ENCODE results near the gene HEPHL1.
"Not testable (repeated sequence)": the region's sequence is repeated elsewhere in the genome, so short reads cannot be mapped to it uniquely, and the experiment has no call there.

Gene HEPHL1

DNA sequence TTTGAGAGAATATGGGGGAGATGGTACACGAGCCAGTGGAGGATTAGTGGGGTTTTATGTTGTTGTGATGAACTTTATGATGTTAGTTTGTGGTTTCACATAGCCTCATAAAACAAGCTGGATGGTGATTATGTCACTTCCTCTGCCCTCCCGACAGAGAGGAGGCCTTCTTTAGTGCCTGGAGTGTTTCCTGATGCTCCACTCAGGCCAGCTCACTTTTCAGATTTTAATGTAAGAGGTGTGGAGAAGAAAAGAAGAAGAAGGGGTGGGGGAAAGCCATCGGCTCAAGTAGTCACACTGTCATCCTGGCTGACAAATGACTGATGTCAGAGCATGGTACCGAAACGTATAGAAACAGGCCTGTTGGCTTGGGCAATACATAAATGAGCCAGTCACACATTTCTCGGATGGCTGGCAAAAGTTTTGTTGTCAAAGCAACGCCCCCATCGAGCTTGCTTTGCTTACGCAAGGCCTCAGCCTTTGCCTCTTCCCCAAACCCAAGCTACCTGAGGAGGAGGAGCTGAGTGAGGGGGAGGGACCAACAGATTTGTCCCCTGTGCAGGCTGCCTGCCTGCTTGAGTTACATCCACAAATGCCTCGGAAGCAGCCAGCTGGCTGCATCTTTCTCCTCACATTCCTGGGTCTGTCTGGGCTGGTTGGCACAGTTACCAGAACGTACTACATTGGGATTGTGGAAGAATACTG, at the start of gene HEPHL1:
Gene HEPHL1 (plus strand): TSS at position 578 of the 705 bp plus-strand sequence. CDS start 15 bp downstream, at position 593.
- no peak for DNase-seq (ENCODE audit: low spot score)

DNA sequence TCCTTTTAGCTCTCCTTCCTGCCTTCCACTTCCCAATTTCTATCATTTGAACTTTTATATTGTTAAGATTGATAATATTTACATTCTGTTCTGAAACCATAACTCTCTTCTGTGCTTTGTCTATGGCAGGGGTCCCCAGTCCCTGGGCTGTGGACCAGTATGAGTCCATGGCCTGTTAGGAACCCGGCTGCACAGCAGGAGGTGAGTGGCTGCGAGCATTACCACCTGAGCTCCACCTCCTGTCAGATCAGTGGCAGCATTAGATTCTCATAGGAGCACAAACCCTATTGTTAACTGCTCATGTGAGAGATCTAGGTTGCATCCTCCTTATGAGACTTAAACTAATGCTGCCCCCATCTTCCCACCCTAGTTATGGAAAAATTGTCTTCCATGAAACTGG, 48.4 kb upstream of the HEPHL1 start:
- DNase-seq (ENCODE audit: low spot score), result no peak

GRCh38 chr11:93973322-93974051, 47.7 kb upstream of the HEPHL1 start:
- DNase-seq (ENCODE audit: low spot score), result not testable (repeated sequence)

GRCh38 chr11:93974759-93975158, 46.4 kb upstream of the HEPHL1 start:
- no peak for DNase-seq (ENCODE audit: low spot score)

DNA sequence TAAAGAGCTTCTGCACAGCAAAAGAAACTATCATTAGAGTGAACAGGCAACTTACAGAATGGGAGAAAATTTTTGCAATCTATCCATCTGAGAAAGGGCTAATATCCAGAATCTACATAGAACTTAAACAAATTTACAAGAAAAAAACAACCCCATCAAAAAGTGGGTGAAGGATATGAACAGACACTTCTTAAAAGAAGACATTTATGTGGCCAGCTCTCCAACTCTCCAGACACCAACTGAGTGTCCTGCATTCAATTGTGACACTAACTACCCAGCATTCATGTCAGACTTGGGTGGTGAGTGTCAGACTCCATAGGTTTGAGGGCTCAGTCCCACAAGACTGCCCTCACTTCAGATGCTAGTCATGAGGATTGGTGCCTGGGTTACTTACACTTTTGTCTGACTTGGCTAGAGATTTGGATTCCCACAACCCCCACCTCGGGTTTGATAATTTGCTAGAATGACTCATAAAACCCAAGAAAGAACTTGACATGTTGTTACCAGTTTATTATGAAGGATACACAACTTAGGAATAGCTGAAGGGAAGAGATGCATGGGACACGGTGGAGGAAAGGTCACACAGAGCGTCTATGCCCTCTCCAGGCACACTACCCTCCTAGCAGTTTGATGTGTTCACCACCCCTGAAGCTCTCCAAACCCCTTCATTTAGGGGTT, 44.4 kb upstream of the HEPHL1 start:
- DNase-seq (ENCODE audit: low spot score), result not testable (repeated sequence)

DNA sequence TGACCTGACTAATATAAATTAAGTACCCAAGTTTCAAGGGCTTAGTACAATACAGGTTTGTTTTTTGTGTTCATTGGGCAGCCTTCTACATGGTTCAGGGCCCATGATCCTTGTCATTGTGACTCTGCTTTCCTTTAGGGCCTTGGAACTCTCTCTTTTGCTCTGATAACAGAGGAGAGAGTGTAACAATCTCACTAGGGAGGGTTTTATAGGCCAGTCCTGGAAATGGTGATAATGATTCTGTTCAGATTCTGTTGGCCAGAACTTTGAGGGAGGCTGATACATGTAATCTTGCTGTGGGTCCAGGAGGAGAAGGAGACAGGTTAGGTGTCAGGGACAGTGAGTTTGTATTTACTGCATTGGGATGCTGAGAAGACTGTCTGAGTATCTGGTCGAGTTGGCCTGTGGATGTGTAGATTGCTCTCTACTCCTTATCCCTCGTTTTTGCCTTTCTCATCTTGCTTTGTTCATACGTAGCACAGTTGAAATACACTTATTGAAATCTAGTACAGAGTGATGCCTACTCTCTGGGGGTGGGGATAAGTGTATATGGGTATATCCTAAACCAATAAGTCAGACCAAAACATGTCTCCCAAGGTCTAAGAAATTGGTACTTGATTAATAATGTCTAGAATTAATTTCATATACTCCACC, 37.5 kb upstream of the HEPHL1 start:
- no peak for DNase-seq (ENCODE audit: low spot score)

DNA sequence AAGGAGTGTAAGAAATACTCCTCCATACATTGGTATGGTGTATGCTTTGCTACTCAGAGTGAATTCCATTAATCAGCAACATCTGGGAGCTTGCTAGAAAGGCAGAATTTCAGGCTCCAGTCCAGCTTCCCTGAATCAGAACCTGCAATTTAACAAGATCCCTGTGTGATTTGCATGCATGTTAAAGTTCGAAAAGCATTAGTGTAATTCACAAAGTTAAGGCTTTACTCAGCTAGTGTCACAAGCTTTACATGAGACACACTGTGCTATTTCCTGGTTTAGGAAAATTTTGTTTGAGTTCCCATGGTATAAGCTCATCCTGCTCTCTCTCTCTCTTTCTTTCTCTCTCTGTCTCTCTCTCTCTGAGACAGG, 37.0 kb upstream of the HEPHL1 start:
- DNase-seq (ENCODE audit: low spot score), result no peak

GRCh38 chr11:93984936-93985335, 36.2 kb upstream of the HEPHL1 start:
- no peak for DNase-seq (ENCODE audit: low spot score)

DNA sequence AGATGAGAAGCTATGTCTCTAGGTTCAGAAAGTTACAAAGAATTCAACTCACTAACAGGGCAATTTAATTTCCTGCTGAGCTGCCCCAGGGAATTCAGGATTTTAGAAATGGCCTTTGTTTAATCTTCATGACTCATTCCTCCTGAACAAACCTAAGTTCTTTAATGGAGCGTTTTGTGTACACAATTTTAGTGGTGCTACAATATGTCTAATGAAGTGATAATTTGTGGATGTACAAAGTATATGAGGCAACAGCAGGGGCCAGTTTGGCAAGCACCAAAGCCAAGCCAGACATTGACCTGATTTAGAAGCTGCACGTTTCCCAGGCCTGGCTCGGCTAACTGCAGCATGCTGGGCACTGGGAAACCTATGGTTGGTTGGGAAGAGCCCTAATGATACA, 34.4 kb upstream of the HEPHL1 start:
- DNase-seq (ENCODE audit: low spot score), result peak; percentile 66

GRCh38 chr11:93988455-93988854, 32.7 kb upstream of the HEPHL1 start:
- no peak for DNase-seq (ENCODE audit: low spot score)

GRCh38 chr11:93988912-93989311, 32.2 kb upstream of the HEPHL1 start:
- no peak for DNase-seq (ENCODE audit: low spot score)

DNA sequence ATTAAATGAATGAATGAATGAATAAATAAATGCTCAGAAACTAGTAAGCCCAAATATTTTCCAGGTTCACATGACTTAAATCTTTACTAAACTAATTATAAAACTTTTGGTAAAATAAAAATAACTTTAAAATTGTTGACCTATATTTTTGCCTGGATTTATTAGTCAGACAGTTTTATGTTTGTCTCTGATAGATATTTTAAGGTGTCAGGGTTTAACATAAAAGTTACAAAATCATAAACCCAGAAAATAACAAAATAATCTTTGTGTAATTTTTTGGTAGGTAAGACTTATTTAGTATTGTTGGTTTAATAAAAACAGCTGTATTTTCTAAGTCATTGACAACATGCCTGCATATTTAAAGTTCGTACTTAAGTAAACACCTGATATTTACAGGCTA, 27.4 kb upstream of the HEPHL1 start:
- no peak for DNase-seq (ENCODE audit: low spot score)

DNA sequence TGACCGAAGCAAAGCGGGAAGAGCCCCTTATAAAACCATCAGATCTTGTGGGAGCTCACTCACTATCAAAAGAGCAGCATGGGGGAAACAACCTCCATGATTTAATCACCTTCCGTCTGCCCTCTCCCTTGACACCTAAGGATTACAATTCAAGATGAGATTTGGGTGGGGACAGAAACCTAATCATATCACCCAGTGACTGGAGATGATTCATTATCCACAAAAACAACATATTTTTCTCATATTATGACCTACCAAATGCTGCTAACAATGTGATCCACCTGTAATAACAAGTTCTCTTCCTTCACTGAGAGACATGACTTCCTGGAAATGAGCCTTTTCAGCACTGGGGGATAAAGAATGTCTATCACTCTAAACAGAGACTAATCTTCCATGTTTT, 23.4 kb upstream of the HEPHL1 start:
- DNase-seq (ENCODE audit: low spot score), result no peak

DNA sequence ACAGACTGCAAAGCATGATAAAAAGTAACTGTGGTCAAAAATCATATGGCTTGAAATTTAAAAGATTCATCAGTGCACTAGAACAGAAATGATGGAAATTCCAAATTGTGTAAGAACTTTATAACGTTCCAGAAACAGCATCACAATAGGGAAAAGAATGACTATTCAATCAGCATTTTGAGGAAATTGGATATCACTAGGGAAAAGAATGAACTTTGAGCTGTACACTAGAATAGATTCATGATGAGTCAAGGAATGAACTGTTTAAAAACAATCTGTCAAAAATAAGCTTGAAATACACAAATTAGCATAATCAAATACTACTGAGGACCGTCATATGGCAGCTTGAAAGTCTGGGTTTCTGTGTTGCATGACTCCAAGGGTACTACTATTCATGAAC, 20.5 kb upstream of the HEPHL1 start:
- DNase-seq (ENCODE audit: low spot score), result no peak

- DNase-seq (ENCODE audit: low spot score), result no peak
Measured at GRCh38 chr11:94002226-94002625, 18.9 kb upstream of the HEPHL1 start.

DNA sequence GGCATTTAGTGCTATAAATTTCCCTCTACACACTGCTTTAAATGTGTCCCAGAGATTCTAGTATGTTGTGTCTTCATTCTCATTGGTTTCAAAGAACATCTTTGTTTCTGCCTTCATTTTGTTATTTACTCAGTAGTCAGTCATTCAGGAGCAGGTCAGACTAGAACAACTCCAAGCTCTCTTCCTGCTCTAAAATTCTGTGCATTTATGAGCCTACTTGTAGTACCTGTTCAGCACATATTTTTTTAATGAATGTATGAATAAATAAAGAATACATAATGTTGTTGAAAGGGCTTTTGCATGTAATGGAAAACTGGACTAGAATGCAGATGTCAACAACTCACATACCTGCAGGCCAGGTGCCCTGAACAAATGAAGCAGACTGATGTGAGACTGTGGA, 13.7 kb upstream of the HEPHL1 start:
- no peak for DNase-seq (ENCODE audit: low spot score)

DNA sequence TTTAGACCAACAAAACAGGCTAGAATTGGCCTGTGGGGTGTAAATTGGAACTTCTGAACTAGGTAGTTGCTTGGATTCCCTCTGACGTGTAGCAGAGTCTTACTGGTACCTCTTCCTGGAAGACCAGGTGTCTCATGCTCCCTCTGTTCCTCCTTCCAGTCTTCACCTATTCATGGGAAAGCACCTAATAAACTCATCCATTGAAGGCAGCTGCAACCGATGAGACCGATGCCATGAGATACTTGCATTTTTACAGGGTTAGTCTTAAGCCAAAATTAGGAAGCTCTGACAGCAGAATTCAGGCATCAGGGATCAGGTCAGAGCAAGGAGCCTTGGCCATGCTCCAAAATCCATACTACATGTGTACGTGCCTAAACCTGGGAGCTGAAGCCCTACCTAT, 13.2 kb upstream of the HEPHL1 start:
- no peak for DNase-seq (ENCODE audit: low spot score)

DNA sequence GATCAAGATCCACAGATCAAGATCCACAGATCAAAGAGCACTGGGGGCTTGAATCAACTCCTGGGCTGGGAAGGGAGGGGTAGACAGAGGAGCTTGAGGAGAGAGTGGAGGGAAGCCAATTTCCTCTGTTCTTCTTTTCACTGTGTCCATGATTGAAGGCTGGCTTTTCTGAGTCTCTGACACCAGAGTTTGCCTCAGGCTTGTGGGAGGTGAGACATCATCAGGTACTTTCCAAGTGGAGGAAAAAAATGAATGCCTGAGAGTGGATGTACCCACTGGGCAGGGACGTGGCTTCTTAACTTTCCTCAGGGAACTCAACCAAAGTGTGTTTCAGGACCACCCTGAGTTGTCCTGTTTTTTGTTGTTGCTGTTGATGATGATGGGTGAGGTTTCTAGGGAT, 11.0 kb upstream of the HEPHL1 start:
- no peak for DNase-seq (ENCODE audit: low spot score)

- DNase-seq (ENCODE audit: low spot score), result no peak
Measured at GRCh38 chr11:94011478-94011877, 9.7 kb upstream of the HEPHL1 start.

GRCh38 chr11:94017446-94017845, 3.7 kb upstream of the HEPHL1 start:
- DNase-seq (ENCODE audit: low spot score), result no peak

DNA sequence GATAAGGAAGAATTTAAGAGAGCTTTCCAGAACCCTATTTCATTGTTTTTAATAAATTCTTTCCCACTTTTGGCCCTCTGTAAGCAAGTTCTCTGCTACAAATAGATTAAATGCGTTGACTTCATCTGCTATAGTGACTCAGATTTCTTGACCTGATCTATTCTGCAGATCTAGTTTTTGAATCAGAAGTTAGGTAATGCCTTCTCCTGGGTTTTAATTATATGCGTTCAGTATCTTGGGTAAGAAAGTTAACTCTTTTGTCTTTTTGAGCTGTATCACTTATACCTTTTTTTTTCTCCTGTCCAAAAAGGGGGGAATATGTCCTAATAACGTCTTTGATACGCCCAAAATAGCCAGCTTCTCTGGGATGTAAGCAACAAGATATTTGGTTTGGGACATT, 2.4 kb upstream of the HEPHL1 start:
- DNase-seq (ENCODE audit: low spot score), result no peak

DNA sequence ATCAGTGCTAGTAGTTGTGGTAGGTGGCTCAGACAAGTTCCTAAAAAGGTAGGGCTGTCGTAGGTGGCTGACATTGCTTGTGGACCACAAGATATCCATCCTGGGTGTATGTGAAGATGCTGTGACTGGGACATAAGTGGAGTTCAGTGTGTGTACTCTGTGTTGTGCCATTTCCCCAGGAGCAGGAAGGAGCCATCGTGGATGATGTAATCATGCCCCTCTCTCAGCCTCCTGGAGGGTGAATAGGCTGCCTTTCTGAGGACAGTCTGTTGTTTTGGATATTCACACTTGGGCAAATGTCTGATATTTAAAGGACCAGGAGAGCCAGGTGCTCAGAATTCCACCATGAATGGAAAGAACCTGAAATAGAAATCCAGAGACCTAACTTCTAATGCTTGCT, 2.7 kb downstream of the HEPHL1 start:
- no peak for DNase-seq (ENCODE audit: low spot score)

DNA sequence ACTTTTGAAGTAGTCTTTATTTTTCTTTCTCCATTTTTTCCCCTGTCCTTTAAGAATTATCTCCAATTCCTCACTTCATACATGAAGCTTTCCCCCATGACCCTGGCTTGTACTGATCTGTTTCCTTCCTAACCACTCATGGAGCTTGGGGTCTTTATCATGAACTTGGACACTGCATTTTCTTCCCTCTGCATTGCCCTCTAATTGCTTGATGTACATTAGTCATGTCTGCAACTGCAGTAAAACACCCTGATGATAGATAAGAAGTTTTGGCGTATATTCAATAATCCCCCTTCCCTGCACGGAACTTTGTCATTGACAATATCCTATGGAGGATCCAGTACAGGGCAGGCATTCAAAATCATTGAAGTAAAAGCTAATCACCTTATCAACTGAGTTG, 3.4 kb downstream of the HEPHL1 start:
- DNase-seq (ENCODE audit: low spot score), result no peak
